Measurements from ENCODE around the gene DACH1.

- no peak for TF ChIP-seq CTCF (IDR thresholded peaks at IDR 0.05 in 4 of 5, conservative IDR thresholded peaks at IDR 0.05 in 1 of 5)
- no peak for TF ChIP-seq POLR2A (IDR thresholded peaks at IDR 0.05)
Measured at GRCh38 chr13:71880753-71881541, 13.9 kb upstream of the DACH1 start.
